Stimulated activated CD8-positive, alpha-beta memory T cell treated with anti-CD3 and anti-CD28 coated beads, Interleukin-7, amount 100 ng/mL, for 48 hours (primary cell): ENCODE data around the gene MGAT4D.
"Not testable (repeated sequence)": the region's sequence is repeated elsewhere in the genome, so short reads cannot be mapped to it uniquely, and the experiment has no call there.

Experiments used
- DNase-seq, 2 donors: peaks; one replicate each; pipeline ENCODE4 v3.0.0-alpha.2; 2020; ENCODE audit warnings: low read depth in 1 of 2; ENCODE audit errors: extremely low read depth in 1 of 2

The MGAT4D gene

DNA sequence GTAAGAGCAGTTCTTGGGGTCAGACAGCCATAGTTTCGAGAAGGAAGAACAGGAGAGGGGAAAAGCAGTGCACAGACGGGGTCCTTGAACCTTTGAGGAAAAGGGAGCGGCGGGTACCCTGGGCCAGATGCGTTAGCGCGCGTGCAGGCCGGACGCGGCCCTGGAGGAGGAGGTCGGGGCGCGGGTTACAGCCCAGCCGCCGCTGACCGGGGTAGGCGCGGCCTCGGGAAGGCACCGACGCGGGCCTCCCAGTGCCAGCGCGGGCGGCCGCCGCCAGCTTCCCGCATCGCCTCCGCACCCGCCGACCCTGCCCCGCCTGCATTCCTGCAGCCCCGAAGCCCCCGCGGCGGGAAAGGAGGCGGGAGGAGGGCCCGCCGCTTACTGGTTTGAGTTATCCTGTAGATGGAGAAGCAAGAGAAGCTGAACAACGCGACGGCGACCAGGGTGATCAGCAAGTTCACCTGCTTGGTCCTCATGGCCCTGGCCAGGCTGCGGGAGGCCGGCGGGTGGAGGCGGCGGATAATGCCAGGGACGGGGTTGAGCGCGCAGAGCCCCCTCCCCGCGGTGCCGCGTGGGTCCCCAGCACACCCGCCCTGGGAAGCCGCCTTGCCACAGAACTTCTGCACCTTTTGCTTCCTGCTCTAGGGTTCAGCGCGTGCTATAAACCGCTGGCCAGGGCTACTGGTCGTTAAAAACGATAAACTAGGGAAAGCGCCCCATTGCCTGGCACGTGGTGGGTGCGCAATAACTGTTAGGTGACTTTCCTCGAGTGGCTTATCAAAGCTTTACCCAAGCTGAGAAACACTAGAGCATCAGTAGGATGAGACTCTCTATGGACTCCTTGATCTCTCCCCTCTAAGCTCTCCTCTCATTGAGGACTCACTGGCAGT lies at the start of gene MGAT4D:
Gene MGAT4D (minus strand): TSS at position 547 of the 890 bp plus-strand sequence. CDS start 71 bp downstream, at position 476.
- no peak for DNase-seq

DNA sequence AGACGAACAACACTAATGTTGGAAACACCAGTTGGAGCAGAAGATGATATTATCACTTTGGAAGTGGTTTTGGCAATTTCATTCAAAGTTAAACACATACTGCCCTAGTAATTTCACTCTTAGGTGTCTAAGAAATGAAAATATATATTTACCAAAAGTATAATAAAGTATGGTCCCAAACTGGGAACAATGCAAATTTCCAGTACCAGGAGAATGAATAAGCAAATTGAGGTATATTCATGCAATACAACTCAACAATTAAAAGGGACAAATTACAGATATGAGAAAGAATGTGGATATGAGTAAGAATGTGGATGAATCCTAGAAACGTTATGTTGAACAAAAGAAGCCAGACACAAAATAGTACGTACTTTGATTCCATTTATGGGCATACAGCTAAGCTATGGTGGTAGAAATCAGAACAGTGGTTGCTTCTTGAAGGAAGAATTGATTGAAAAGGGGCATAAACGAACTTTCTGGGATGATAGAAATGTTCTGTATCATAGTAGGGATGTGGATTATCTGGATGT lies 35.9 kb upstream of the MGAT4D start:
- DNase-seq = no peak

DNA sequence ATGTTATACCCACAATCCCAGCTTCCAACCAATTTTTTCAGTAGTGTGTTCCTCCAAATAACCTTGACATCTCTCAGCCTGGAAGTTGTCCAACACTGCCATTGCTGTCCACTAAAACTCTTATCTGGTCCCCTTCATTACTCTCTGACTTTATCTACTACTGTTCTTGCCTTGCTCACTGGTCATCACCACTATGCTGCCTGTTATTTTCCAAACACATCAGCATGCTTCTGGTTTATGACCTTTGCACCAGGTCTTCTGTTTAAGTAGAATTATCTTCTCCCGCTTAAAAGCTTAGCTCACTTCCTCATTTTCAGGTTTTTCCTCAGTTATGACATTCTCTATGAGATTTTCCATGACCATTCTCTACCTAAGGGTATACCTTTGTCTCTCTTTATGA lies 31.3 kb upstream of the MGAT4D start:
- DNase-seq = no peak

GRCh38 chr4:140523857-140524742 lies 26.0 kb upstream of the MGAT4D start, which contains the start of gene ELMOD2:
TSS of gene ELMOD2 (plus strand) at chr4:140524168. CDS start at chr4:140525429, 1,261 bp downstream.
- peak; percentile 95 to 97 for DNase-seq

- DNase-seq = no peak
These were observed 25.3 kb upstream of the MGAT4D start for GRCh38 chr4:140523370-140523856.

DNA sequence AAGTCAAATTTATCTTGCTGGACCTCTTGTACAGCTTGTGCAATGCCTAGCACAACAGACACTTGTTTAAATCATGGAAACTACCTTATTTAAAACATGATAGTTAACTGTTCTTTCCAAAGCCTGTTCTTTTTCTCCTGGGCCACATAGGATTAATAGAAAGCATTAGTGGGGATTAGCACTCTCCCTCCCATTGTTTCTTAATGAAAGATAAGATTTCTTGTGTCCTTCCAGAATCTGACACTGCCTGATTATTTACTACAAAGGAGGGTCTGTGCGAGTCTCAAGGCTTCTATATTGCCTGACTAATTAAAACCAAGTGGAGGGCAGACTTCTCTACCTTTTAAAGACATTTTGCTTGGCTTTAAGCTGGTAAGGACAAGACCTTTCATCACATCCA lies 17.3 kb upstream of the MGAT4D start:
- DNase-seq = no peak

- not testable (repeated sequence) for DNase-seq
These were observed 15.7 kb upstream of the MGAT4D start for GRCh38 chr4:140513765-140514164.

- no peak for DNase-seq
These were observed 6.2 kb upstream of the MGAT4D start for GRCh38 chr4:140504261-140504660.

- no peak for DNase-seq
These were observed 1.3 kb upstream of the MGAT4D start for GRCh38 chr4:140499391-140499790.

GRCh38 chr4:140497405-140497746 lies 717 bp downstream of the MGAT4D start:
- no peak for DNase-seq

DNA sequence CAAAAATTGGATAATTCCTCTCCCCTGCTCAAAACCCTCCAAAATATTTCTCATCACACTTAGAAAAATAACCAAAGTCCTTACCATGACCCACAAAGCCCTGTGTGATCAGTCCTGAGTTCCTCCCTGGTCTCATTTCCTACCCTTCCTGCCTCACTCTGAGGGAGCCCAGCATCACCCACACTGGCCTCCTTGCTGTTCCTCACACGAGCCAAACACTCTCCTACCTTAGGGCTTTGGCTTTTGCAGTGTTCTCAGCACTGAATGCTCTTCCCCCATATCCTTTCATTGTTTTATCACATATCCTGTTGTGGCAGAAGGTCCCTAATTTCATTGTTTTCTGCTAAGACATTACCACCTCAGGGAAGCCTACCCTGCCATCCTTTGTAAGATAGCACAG lies 12.2 kb downstream of the MGAT4D start:
- DNase-seq = no peak

- no peak for DNase-seq
These were observed 14.6 kb downstream of the MGAT4D start for GRCh38 chr4:140483445-140483844.

DNA sequence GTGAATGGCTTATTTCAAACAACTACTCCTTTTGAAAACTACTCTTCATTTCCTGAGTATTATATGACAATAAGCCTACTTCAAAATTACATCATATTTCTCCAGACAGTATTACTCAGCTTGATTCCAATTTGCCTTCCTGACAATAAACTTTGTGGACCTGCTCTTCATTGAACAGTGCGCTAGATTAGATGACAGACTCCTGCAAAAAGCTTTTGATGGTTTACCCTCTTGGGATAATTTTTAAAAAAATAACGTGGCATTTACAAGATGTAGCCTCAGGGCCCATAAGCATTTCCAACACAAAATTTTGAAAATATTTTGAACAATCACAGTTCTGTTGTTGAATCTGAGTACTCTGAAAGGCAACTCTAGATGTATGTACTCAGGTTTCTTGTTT lies 25.9 kb downstream of the MGAT4D start:
- no peak for DNase-seq

DNA sequence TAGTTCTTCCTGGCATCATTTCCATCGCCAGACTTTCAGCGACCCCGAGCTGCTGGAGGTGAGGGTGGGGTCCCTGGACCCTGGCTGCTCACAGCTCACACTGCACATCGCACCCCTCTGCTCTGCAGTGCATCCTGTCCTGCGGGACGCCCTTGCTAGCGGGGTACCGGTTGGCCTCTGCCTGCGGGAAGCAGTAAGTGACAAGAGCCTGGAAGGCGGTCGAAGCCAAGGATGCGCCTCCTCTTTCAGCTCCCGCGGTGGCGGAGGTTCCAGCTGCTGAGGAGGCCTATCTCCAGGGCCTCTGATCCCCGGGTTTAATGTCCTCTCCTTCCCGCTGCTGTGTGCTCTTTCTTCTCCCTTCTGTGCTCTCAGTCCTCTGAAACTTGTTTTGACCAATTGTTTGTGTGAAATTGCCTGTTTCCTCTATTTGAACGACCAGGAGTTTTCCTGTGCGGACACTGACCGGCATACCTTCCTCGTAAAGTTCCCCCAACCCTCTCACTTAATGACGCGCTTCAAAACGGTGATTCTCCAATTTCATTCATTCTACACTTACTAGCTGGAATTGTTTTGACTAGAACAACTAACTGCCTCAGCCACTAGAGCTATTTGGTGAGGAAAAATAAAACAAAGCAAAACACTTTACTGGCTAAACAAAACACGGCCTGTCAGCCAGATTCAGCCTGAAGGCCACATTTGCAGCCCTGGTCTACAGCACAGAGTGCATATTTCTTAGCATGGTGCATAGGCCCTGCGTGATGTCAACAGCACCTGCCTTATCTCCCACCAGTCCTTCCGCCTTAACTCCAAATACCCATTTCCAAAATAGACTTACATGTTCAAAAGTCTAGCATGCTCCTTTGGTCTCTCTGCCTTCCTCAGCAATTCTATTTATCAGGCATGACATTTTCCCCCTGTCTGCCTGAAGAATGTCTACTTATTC lies 28.0 kb downstream of the MGAT4D start:
- DNase-seq = no peak

DNA sequence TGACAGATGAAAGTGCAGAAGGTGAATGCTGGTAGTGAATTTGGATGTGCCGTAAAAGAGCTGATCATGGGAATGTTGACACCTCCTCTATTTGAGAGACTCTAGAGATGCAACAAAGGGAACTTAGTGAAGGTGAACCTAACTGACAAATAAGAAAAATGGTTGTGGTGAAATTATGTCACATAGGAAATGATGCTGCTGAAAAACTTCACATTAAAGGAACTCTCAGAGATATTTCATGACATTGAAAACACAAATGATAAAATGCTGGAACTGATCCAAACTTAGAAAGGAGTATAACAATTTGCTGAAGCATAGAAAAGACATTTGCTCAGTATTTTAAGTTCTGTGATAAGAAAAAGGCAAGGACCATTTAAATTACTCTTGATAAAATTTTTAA lies 31.9 kb downstream of the MGAT4D start:
- no peak for DNase-seq

DNA sequence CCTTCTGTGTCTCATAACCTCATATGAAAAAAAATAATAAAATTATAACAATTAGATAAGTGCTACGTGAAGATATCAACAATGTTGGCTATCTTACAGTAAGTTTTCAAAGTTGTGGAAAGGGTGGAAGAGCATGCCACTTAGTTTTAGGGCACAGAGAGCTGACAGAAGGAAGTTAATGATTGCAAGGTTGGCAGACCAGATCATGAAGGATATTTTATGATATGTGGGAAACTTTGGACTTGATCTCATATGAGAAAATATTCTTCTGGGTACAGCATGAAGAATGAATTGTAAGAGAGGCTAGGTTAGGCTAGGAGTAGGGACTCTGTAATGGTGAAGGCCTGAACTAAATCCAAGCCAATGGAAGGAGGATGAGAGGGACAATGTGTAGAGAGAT lies 34.5 kb downstream of the MGAT4D start:
- no peak for DNase-seq

DNA sequence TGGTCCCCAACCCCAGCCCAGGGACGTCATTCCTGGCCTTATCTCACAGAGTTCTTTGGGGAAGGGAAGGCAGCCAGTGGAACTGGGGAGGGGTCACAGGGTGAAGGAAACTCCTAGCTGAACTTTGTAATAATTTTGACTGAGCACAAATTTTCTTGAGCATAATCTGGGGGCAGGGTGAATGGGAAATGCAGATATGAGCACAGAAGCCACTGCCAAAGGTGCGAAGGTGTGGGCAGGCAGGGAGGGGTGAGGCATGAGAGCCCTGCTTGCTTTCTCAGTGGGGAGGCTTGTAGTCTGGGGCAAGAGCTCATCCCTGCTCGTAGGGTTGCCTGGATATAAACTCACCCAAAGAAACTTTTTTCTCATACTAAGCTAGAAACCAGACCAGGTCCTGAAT lies 34.9 kb downstream of the MGAT4D start:
- no peak for DNase-seq

DNA sequence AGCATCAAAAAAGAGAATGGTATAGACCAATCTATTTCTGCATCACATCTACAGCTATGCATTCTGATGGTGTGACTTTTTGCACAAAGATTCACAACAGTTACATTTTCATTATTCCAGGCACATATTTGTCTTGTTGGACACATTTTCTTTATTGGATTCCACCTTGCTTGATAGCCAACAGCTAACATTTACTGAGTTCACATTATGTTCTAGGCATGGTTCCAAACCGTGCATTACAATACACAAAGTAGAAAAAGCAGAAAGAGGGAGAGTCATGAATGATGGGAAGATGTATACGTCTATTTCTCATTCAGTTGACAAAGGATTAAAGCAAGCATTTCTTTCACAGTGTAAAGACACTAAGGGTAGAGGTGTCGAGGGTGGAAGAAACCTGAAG lies 47.7 kb downstream of the MGAT4D start:
- DNase-seq = no peak

DNA sequence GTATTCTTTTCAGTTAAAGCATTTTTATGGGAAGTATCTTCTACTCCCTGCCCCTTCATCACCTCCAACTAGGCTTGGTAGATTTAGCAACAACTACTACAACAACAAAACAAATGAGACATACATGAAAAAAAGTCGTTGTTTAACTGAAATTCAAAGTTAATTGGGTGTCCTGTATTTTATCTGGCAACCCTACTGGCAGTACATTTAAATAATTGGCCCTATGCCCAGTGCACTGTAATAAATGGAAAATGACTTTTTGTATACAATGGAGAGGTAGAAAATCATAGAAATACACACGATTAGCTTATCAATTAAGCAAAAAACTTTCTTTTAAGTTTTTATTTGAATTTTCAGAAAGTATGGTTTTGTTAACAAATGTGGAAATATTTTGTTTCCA lies 49.3 kb downstream of the MGAT4D start:
- no peak for DNase-seq

DNA sequence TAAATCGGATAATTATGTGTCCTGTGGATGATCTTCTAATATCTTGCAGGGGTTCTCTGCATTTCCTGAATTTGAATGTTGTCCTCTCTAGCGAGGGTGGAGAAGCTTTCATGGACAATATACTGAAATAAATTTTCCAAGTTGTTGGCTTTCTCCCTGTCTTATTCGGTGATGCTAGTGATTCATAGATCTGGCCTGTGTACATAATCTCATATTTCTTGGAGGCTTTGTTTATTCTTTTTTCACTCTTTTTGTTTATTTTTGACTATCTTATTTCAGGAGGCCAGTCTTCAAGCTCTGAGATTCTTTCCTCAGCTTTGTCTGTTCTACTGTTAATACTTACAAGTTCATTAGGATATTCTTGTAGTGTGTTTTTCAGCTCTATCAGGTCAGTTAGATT lies 49.9 kb downstream of the MGAT4D start:
- DNase-seq = no peak
